Gastrocnemius medialis (tissue), 4 donors: Measurements from ENCODE around the gene PPP1R12A. TPM values are rescaled to one million over a fixed set of nuclear protein-coding genes. Genes with fewer than 3 reads are reported as not detected.

Source experiments
- ATAC-seq, 2 donors: fragments of 150-250 bp; one replicate each; pipeline ENCODE4 v1.9.1; 2016
- DNase-seq, 2 donors: peaks; one replicate each; pipeline ENCODE4 v3.0.0-alpha.2; 2019
- H3K27ac ChIP-seq, 4 donors: fragments of 200-600 bp; sonication (generic); 1 replicate in 1 of 4; 2 replicates in 3 of 4; pipeline ENCODE4 v1.5.1; 2016 to 2018; ENCODE audit warnings: mild to moderate bottlenecking in 2 of 4, moderate library complexity in 1 of 4
- H3K27me3 ChIP-seq, 3 donors: fragments of 200-600 bp; sonication (generic) in 2 of 3; 1 replicate in 1 of 3; 2 replicates in 2 of 3; pipeline versions ENCODE4 v1.5.1 to v1.6.0; 2016 to 2019; ENCODE audit warnings: mild to moderate bottlenecking in 1 of 3, moderate library complexity in 1 of 3
- H3K36me3 ChIP-seq, 2 donors: fragments of 200-600 bp; sonication (generic) in 1 of 2; one replicate each; pipeline ENCODE4 v1.5.1; 2017 to 2018
- H3K4me1 ChIP-seq, 2 donors: fragments of 200-600 bp; sonication (generic) in 1 of 2; one replicate each; pipeline ENCODE4 v1.5.1; 2016 to 2017; ENCODE audit warnings: mild to moderate bottlenecking in 2 of 2
- H3K4me3 ChIP-seq, 4 donors: fragments of 200-600 bp; sonication (generic) in 3 of 4; 1 replicate in 1 of 4; 2 replicates in 3 of 4; pipeline ENCODE4 v1.5.1; 2016 to 2019; ENCODE audit warnings: mild to moderate bottlenecking in 2 of 4
- H3K9me3 ChIP-seq, 3 donors: fragments of 200-600 bp; sonication (generic) in 2 of 3; 1 replicate in 1 of 3; 2 replicates in 2 of 3; pipeline ENCODE4 v1.5.1; 2016 to 2019
- POLR2A ChIP-seq, 2 donors: fragments of 450-650 bp; IDR thresholded peaks; one replicate each; pipeline ENCODE4 v1.6.1; 2017; ENCODE audit warnings: antibody characterized with exemption in 2 of 2, mild to moderate bottlenecking in 2 of 2, moderate library complexity in 2 of 2
- in situ Hi-C, 4 donors: fragments of 200-750 bp; cut with MboI; loops; one replicate each; pipeline versions ENCODE4 v1.15.0 to v1.8.0; 2017; ENCODE audit warnings: low sequenced_read_pairs in 4 of 4
- intact Hi-C: fragments of 100-400 bp; cut with DNase I; formaldehyde crosslinking; loops from one replicate; pipeline ENCODE4 v1.15.1; 2023; ENCODE audit warnings: low total_unique reads
- total RNA-seq, 4 donors: library from RNA; depleted of rRNA; stranded (reverse); fragments of >200 nt; gene quantifications; one replicate each; pipeline versions ENCODE4 v1.1.0 to v1.2.3, GENCODE V29; 2016
- TF ChIP-seq, protein P1 (sequence below), 5 experiments: fragments of 450-650 bp in 3 of 5; fragments of 200-600 bp in 2 of 5; sonication (generic) in 2 of 5; IDR thresholded peaks in 4 of 5; conservative IDR thresholded peaks in 1 of 5; 1 replicate in 4 of 5; 2 replicates in 1 of 5; pipeline ENCODE4 v1.5.1; 2016 to 2019; ENCODE audit warnings: antibody characterized with exemption in 5 of 5, mild to moderate bottlenecking in 3 of 5, moderate library complexity in 3 of 5

PPP1R12A gene
- total RNA-seq, 4 donors from 2014 or later, result 38.0 to 65.7 (median 47.2) TPM

GRCh38 chr12:79847417-79847816 lies 87.5 kb downstream of the PPP1R12A start:
- in situ Hi-C loops, result no loop called here

DNA sequence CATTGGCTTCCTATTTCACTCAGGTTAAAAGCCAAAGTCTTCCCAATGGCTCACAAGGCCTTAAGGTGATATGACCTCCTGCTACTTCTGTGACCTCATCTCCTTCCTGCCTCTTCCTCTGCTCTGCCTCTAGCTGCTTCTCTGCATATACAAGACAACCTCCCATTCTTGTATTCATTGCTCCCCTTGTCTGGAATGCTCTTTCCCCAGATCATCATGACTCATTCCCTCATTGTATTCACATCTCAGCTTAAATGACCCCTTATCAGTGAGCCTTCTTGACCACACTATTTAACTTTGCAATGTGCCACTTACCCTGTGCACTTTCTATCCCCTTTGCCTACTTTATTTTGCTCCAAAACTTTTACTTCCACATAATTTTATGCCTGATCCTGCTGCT lies 90.2 kb downstream of the PPP1R12A start:
- no peak for ATAC-seq
- H3K4me1 ChIP-seq, result peaks cover 15 to 32% of the 10 kb centered on the region in 2 donors
- intact Hi-C loops, result no loop called here

More at GRCh38 chr12:79847417-79847816, 87.5 kb downstream of the PPP1R12A start:
- H3K4me3 ChIP-seq, result no peak overlapping the region
- H3K9me3 ChIP-seq, result no peaks in the 10 kb centered on the region
- no peak for TF ChIP-seq POLR2A (IDR thresholded peaks at IDR 0.05)
- H3K36me3 ChIP-seq, result peaks cover 0 to 9% of the 10 kb centered on the region in 2 donors
- no peak for DNase-seq
- no peak overlapping the region for H3K27ac ChIP-seq
- peaks cover 6 to 23% of the 10 kb centered on the region in 2 donors for H3K4me1 ChIP-seq
- ATAC-seq, result no peak
- H3K27me3 ChIP-seq, result no peaks in the 10 kb centered on the region
- intact Hi-C loops, result no loop called here

GRCh38 chr12:79843978-79844377 lies 90.9 kb downstream of the PPP1R12A start:
- no peak for TF ChIP-seq POLR2A (IDR thresholded peaks at IDR 0.05)
- TF ChIP-seq, protein P1, sequence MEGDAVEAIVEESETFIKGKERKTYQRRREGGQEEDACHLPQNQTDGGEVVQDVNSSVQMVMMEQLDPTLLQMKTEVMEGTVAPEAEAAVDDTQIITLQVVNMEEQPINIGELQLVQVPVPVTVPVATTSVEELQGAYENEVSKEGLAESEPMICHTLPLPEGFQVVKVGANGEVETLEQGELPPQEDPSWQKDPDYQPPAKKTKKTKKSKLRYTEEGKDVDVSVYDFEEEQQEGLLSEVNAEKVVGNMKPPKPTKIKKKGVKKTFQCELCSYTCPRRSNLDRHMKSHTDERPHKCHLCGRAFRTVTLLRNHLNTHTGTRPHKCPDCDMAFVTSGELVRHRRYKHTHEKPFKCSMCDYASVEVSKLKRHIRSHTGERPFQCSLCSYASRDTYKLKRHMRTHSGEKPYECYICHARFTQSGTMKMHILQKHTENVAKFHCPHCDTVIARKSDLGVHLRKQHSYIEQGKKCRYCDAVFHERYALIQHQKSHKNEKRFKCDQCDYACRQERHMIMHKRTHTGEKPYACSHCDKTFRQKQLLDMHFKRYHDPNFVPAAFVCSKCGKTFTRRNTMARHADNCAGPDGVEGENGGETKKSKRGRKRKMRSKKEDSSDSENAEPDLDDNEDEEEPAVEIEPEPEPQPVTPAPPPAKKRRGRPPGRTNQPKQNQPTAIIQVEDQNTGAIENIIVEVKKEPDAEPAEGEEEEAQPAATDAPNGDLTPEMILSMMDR (IDR thresholded peaks at IDR 0.05 in 4 of 5, conservative IDR thresholded peaks at IDR 0.05 in 1 of 5), result no peak
- H3K27ac ChIP-seq, result no peak overlapping the region
- peaks cover 0 to 14% of the 10 kb centered on the region in 2 donors for H3K36me3 ChIP-seq
- intact Hi-C loops, result no loop called here
- no peak for ATAC-seq
- no peaks in the 10 kb centered on the region for H3K27me3 ChIP-seq
- in situ Hi-C loops, result no loop called here
- no peak for DNase-seq
- H3K4me3 ChIP-seq, result no peak overlapping the region
- no peaks in the 10 kb centered on the region for H3K9me3 ChIP-seq
- peaks cover 15 to 32% of the 10 kb centered on the region in 2 donors for H3K4me1 ChIP-seq

More for the DNA sequence above, 90.2 kb downstream of the PPP1R12A start:
- Histone ChIP-seq H3K4me3 (no peak overlapping the region), H3K27me3 (no peaks in the 10 kb centered on the region), H3K27ac (no peak overlapping the region), H3K36me3 (peaks cover 0 to 9% of the 10 kb centered on the region in 2 donors), H3K9me3 (no peaks in the 10 kb centered on the region)
- no peak for DNase-seq
- TF ChIP-seq, protein P1 (IDR thresholded peaks at IDR 0.05 in 4 of 5, conservative IDR thresholded peaks at IDR 0.05 in 1 of 5), result no peak
- TF ChIP-seq POLR2A (IDR thresholded peaks at IDR 0.05), result no peak
- in situ Hi-C loops, result no loop called here

GRCh38 chr12:79842630-79843029 lies 92.3 kb downstream of the PPP1R12A start:
- Histone ChIP-seq H3K27me3 (no peaks in the 10 kb centered on the region), H3K9me3 (peaks cover 0 to 6% (median 0%) of the 10 kb centered on the region in 3 donors), H3K4me1 (peaks cover 15 to 24% of the 10 kb centered on the region in 2 donors), H3K36me3 (peaks cover 0 to 22% of the 10 kb centered on the region in 2 donors), H3K27ac (peak overlapping the region in 1 of 4 donors; percentile 53), H3K4me3 (no peak overlapping the region)
- ATAC-seq (no peak), DNase-seq (no peak)
- in situ Hi-C loops, result no loop called here
- TF ChIP-seq, protein P1 (IDR thresholded peaks at IDR 0.05 in 4 of 5, conservative IDR thresholded peaks at IDR 0.05 in 1 of 5), result no peak
- TF ChIP-seq POLR2A (IDR thresholded peaks at IDR 0.05), result no peak
- intact Hi-C loops, result no loop called here

GRCh38 chr12:79841878-79842265 lies 93.0 kb downstream of the PPP1R12A start:
- Histone ChIP-seq H3K4me1 (peaks cover 15 to 19% of the 10 kb centered on the region in 2 donors), H3K27me3 (no peaks in the 10 kb centered on the region), H3K36me3 (peaks cover 0 to 22% of the 10 kb centered on the region in 2 donors), H3K4me3 (no peak overlapping the region), H3K9me3 (peaks cover 0 to 6% (median 0%) of the 10 kb centered on the region in 3 donors), H3K27ac (peak overlapping the region in 3 of 4 donors; percentile 3 to 55 (median 53))
- intact Hi-C loops (no loop called here), in situ Hi-C loops (no loop called here)
- ATAC-seq (no peak), DNase-seq (no peak)
- TF ChIP-seq, protein P1 (IDR thresholded peaks at IDR 0.05 in 4 of 5, conservative IDR thresholded peaks at IDR 0.05 in 1 of 5), result no peak
- TF ChIP-seq POLR2A (IDR thresholded peaks at IDR 0.05), result no peak
